ENCODE measurements around the gene TYW1.
"Not testable (repeated sequence)": the region's sequence is repeated elsewhere in the genome, so short reads cannot be mapped to it uniquely, and the experiment has no call there.

DNA sequence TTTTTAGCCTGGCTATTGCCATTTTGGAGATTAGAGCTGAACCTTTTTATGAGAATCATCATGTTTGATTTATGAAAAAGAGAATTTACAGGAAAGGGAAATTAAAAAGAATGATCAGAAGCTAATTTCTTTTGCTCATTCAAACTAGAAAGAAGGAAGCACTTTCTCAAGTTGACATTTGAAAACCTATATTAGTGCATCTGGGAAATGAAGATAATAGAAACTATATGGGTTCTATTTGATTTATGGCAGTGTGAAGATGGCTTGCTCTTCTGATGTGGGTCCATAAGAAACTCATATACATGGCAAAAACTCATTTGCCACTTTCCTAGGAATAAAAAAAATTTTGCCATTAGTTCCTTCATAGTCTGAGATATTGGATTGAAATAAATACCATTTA is 152.5 kb downstream of the TYW1 start:
- TF ChIP-seq, protein P1, sequence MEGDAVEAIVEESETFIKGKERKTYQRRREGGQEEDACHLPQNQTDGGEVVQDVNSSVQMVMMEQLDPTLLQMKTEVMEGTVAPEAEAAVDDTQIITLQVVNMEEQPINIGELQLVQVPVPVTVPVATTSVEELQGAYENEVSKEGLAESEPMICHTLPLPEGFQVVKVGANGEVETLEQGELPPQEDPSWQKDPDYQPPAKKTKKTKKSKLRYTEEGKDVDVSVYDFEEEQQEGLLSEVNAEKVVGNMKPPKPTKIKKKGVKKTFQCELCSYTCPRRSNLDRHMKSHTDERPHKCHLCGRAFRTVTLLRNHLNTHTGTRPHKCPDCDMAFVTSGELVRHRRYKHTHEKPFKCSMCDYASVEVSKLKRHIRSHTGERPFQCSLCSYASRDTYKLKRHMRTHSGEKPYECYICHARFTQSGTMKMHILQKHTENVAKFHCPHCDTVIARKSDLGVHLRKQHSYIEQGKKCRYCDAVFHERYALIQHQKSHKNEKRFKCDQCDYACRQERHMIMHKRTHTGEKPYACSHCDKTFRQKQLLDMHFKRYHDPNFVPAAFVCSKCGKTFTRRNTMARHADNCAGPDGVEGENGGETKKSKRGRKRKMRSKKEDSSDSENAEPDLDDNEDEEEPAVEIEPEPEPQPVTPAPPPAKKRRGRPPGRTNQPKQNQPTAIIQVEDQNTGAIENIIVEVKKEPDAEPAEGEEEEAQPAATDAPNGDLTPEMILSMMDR (IDR thresholded peaks at IDR 0.05): not testable (repeated sequence)
- TF ChIP-seq POLR2A (IDR thresholded peaks at IDR 0.05): not testable (repeated sequence)
